ENCODE results near the gene PRR5. TPM values are rescaled to one million over a fixed set of nuclear protein-coding genes. Genes with fewer than 3 reads are reported as not detected.
A peak's percentile ranks its signal among the peaks of the same experiment; 100 is the strongest.

PRR5 gene
- total and polyA plus RNA-seq, 7 donors: 0.48 to 2.9 (median 1.6) TPM

DNA sequence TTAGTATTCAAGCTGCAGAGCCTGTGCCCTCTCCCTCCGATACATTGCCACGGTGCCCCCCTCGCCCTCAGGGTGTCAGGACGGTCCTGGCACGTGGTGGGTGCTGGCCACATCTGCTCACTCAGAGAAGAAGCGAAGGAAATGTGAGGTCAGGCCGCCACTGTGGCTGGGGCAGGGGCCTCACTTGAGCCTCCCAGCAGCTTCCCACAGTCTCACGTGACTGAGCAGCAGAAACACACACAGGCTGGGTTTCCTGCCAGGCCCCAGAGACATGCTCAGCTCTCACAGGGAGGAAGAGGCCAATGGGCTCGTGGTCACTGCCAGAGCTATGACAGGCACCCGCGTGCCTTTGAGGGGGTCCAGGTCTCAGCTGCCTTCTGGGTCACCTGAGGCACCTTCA is 37.9 kb upstream of the PRR5 start:
- H3K27me3 ChIP-seq (ENCODE audit: insufficient read depth in 3 of 3, low read length in 2 of 3): peaks cover 0 to 15% (median 3%) of the 10 kb centered on the region in 3 donors
- intact Hi-C loops (cut with DNase I): no loop called here
- ATAC-seq (peak in 2 of 4 donors; percentile 21 to 35), DNase-seq (peak; percentile 59 to 79)
- H3K27ac ChIP-seq: no peak overlapping the region
- no peak overlapping the region for H3K4me3 ChIP-seq
- TF ChIP-seq, protein P1, sequence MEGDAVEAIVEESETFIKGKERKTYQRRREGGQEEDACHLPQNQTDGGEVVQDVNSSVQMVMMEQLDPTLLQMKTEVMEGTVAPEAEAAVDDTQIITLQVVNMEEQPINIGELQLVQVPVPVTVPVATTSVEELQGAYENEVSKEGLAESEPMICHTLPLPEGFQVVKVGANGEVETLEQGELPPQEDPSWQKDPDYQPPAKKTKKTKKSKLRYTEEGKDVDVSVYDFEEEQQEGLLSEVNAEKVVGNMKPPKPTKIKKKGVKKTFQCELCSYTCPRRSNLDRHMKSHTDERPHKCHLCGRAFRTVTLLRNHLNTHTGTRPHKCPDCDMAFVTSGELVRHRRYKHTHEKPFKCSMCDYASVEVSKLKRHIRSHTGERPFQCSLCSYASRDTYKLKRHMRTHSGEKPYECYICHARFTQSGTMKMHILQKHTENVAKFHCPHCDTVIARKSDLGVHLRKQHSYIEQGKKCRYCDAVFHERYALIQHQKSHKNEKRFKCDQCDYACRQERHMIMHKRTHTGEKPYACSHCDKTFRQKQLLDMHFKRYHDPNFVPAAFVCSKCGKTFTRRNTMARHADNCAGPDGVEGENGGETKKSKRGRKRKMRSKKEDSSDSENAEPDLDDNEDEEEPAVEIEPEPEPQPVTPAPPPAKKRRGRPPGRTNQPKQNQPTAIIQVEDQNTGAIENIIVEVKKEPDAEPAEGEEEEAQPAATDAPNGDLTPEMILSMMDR (IDR thresholded peaks at IDR 0.05): no peak
- peaks cover 4% of the 10 kb centered on the region for H3K4me1 ChIP-seq
- no peaks in the 10 kb centered on the region for H3K9me3 ChIP-seq
- H3K36me3 ChIP-seq (ENCODE audit: insufficient read depth in 1 of 2, low read depth in 1 of 2): no peaks in the 10 kb centered on the region
- WGBS, 3 donors: 55 to 68% (median 56%) methylated on average over 10 to 11 of the region's 11 CpGs

DNA sequence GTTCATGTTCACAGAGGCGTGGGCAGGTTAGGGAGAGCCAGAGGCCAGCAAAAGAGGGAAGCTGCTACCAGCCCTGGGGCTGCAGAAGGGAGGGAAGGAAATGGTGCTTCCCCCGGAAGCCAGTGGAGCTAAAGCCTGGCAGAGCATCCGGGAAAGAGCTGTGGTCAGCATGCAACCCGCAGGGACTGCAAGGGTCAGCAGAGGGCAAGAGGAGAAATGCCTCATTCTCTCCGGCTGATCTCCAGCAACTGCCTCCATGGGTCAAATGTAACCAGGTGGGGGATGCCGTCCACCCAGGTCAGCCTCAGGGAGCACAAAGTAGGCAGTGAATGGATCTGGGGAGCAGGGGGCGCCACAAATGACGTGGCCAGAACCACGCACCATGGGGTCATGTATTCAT is 36.9 kb upstream of the PRR5 start:
- Histone ChIP-seq H3K27ac (no peak overlapping the region), H3K4me1 (no peaks in the 10 kb centered on the region), H3K4me3 (no peak overlapping the region), H3K36me3 (ENCODE audit: insufficient read depth in 1 of 2, low read depth in 1 of 2) (no peaks in the 10 kb centered on the region), H3K9me3 (no peaks in the 10 kb centered on the region), H3K27me3 (ENCODE audit: insufficient read depth in 3 of 3, low read length in 2 of 3) (peaks cover 0 to 23% (median 4%) of the 10 kb centered on the region in 3 donors)
- intact Hi-C loops (cut with DNase I): no loop called here
- 62 to 72% (median 64%) methylated on average over 9 of the region's 9 CpGs for WGBS, 3 donors
- TF ChIP-seq, protein P1 (IDR thresholded peaks at IDR 0.05): no peak
- ATAC-seq (peak in 1 of 4 donors; percentile 29), DNase-seq (peak in 1 of 2 donors; percentile 60)

DNA sequence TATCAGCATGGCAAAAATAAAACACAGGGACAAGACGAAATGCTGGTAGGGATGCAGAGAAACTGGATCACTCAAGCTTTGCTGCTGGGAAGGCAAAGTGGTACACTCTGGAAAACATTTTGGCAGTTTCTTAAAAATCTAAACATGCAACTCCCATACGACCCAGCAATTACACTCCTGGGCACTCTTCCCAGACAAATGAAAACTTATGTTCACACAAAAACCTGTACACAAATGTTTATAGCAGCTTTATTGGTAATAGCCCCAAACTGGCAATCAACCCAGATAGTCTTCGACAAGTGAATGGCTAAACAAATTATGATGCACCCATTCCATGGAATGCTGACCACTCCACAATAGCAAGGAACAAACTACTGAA is 35.8 kb upstream of the PRR5 start:
- Histone ChIP-seq H3K27me3 (ENCODE audit: insufficient read depth in 3 of 3, low read length in 2 of 3) (peaks cover 0 to 26% (median 7%) of the 10 kb centered on the region in 3 donors), H3K27ac (no peak overlapping the region), H3K4me3 (no peak overlapping the region), H3K36me3 (ENCODE audit: insufficient read depth in 1 of 2, low read depth in 1 of 2) (no peaks in the 10 kb centered on the region), H3K9me3 (no peaks in the 10 kb centered on the region), H3K4me1 (no peaks in the 10 kb centered on the region)
- no peak for ATAC-seq
- WGBS, 3 donors: 63 to 77% (median 66%) methylated on average over 3 of the region's 3 CpGs
- DNase-seq: no peak
- intact Hi-C loops (cut with DNase I): no loop called here
- TF ChIP-seq, protein P1 (IDR thresholded peaks at IDR 0.05): no peak

DNA sequence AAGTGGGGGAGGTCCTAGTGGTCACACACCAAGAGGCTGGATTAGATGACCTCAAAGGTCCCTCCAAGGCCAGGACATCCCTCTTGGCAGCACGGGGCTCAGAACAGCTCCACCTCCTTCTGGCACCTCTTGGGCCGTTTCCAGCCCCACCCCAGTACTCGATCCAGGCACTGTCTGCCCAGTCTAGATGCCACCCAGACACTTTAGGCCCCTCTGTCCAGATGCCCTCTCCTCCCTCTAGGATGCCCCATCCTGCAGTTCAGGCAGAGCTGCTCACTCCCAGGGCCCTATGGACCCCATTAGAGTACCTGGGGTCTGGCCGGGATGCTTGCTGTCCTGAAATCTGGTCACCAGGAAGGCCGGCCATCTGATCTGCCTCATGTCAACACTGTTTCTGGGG is 34.7 kb upstream of the PRR5 start:
- DNase-seq (peak in 1 of 2 donors; percentile 27), ATAC-seq (peak in 1 of 4 donors; percentile 30)
- Histone ChIP-seq H3K4me3 (no peak overlapping the region), H3K9me3 (no peaks in the 10 kb centered on the region), H3K27ac (no peak overlapping the region), H3K4me1 (no peaks in the 10 kb centered on the region), H3K27me3 (ENCODE audit: insufficient read depth in 3 of 3, low read length in 2 of 3) (peaks cover 0 to 22% (median 10%) of the 10 kb centered on the region in 3 donors), H3K36me3 (ENCODE audit: insufficient read depth in 1 of 2, low read depth in 1 of 2) (no peaks in the 10 kb centered on the region)
- intact Hi-C loops (cut with DNase I): no loop called here
- TF ChIP-seq, protein P1 (IDR thresholded peaks at IDR 0.05): no peak
- 45 to 54% (median 51%) methylated on average over 5 of the region's 5 CpGs for WGBS, 3 donors

DNA sequence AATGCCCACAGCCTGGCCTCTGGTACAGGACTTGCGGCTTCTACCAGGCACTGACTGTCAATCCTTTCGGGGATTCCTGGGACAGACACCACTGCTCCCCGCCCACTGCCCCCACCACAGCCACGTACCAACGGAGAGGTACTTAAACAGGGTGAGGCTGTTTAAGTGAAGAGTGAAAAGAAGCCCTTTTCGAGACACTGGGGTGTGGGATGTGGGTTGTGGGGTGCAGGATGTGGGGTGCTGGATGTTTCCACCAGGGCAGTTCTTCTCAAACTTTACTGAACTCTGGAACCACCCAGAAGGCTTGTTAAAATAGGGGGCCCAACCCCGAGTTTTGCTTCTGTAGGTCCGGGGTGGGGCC is 34.2 kb upstream of the PRR5 start:
- no peaks in the 10 kb centered on the region for H3K36me3 ChIP-seq (ENCODE audit: insufficient read depth in 1 of 2, low read depth in 1 of 2)
- 50 to 60% (median 58%) methylated on average over 8 of the region's 8 CpGs for WGBS, 3 donors
- H3K4me1 ChIP-seq: no peaks in the 10 kb centered on the region
- peak in 1 of 2 donors; percentile 16 for DNase-seq
- intact Hi-C loops (cut with DNase I): no loop called here
- peak in 2 of 4 donors; percentile 12 to 18 for ATAC-seq
- H3K4me3 ChIP-seq: peak overlapping the region; percentile 58
- H3K27me3 ChIP-seq (ENCODE audit: insufficient read depth in 3 of 3, low read length in 2 of 3): peaks cover 0 to 22% (median 10%) of the 10 kb centered on the region in 3 donors
- H3K27ac ChIP-seq: no peak overlapping the region
- TF ChIP-seq, protein P1 (IDR thresholded peaks at IDR 0.05): no peak
- no peaks in the 10 kb centered on the region for H3K9me3 ChIP-seq

Data from psoas muscle (tissue), 8 donors.